ENCODE data around the gene ZSWIM6.
"Not testable (repeated sequence)": the region's sequence is repeated elsewhere in the genome, so short reads cannot be mapped to it uniquely, and the experiment has no call there.

ZSWIM6 gene

GRCh38 chr5:61408476-61409168, 76.6 kb downstream of the ZSWIM6 start:
- FAIRE-seq = peak; percentile 96

- FAIRE-seq = peak; percentile 54
Measured at GRCh38 chr5:61409568-61409967, 77.5 kb downstream of the ZSWIM6 start.

GRCh38 chr5:61410811-61411210, 78.8 kb downstream of the ZSWIM6 start:
- no peak for FAIRE-seq

GRCh38 chr5:61412361-61412760, 80.3 kb downstream of the ZSWIM6 start:
- FAIRE-seq = no peak

- not testable (repeated sequence) for FAIRE-seq
Measured at GRCh38 chr5:61413205-61413604, 81.1 kb downstream of the ZSWIM6 start.

GRCh38 chr5:61414806-61415205, 82.7 kb downstream of the ZSWIM6 start:
- no peak for FAIRE-seq

GRCh38 chr5:61416010-61416409, 84.0 kb downstream of the ZSWIM6 start:
- FAIRE-seq = no peak

GRCh38 chr5:61416420-61416819, 84.4 kb downstream of the ZSWIM6 start:
- no peak for FAIRE-seq

- FAIRE-seq = no peak
Measured at GRCh38 chr5:61417340-61417739, 85.3 kb downstream of the ZSWIM6 start.

- FAIRE-seq = no peak
Measured at GRCh38 chr5:61417851-61418250, 85.8 kb downstream of the ZSWIM6 start.

- no peak for FAIRE-seq
Measured at GRCh38 chr5:61419106-61419505, 87.0 kb downstream of the ZSWIM6 start.

GRCh38 chr5:61420016-61420415, 88.0 kb downstream of the ZSWIM6 start:
- no peak for FAIRE-seq

- not testable (repeated sequence) for FAIRE-seq
Measured at GRCh38 chr5:61421262-61421661, 89.2 kb downstream of the ZSWIM6 start.

GRCh38 chr5:61423487-61424145, 91.6 kb downstream of the ZSWIM6 start:
- FAIRE-seq = no peak

GRCh38 chr5:61425918-61426317, 93.9 kb downstream of the ZSWIM6 start:
- FAIRE-seq = no peak

GRCh38 chr5:61429906-61430305, 97.8 kb downstream of the ZSWIM6 start:
- FAIRE-seq = no peak

GRCh38 chr5:61431923-61432620, 100.0 kb downstream of the ZSWIM6 start:
- FAIRE-seq = peak; percentile 96

- peak; percentile 35 for FAIRE-seq
Measured at GRCh38 chr5:61435368-61435767, 103.3 kb downstream of the ZSWIM6 start.

- FAIRE-seq = no peak
Measured at GRCh38 chr5:61438298-61438970, 106.4 kb downstream of the ZSWIM6 start.

GRCh38 chr5:61440086-61440485, 108.0 kb downstream of the ZSWIM6 start:
- no peak for FAIRE-seq

- no peak for FAIRE-seq
Measured at GRCh38 chr5:61440596-61440995, 108.5 kb downstream of the ZSWIM6 start.

- no peak for FAIRE-seq
Measured at GRCh38 chr5:61441742-61442141, 109.7 kb downstream of the ZSWIM6 start.

GRCh38 chr5:61447780-61448495, 115.9 kb downstream of the ZSWIM6 start:
- FAIRE-seq = no peak

Data from endometrium (tissue), 2 donors.